GM20000 (cell line): Measurements from ENCODE around the gene SMARCD1.

Experiments
- DNase-seq: peaks from one replicate; pipeline ENCODE4 v3.0.0; 2012; ENCODE audit warnings: low spot score
- TF ChIP-seq, protein P1 (sequence below): IDR thresholded peaks from 2 replicates; pipeline ENCODE4 v1.5.1; 2012; ENCODE audit warnings: mild to moderate bottlenecking, control low read depth; ENCODE audit errors: extremely low read depth, missing control alignments

The SMARCD1 gene

DNA sequence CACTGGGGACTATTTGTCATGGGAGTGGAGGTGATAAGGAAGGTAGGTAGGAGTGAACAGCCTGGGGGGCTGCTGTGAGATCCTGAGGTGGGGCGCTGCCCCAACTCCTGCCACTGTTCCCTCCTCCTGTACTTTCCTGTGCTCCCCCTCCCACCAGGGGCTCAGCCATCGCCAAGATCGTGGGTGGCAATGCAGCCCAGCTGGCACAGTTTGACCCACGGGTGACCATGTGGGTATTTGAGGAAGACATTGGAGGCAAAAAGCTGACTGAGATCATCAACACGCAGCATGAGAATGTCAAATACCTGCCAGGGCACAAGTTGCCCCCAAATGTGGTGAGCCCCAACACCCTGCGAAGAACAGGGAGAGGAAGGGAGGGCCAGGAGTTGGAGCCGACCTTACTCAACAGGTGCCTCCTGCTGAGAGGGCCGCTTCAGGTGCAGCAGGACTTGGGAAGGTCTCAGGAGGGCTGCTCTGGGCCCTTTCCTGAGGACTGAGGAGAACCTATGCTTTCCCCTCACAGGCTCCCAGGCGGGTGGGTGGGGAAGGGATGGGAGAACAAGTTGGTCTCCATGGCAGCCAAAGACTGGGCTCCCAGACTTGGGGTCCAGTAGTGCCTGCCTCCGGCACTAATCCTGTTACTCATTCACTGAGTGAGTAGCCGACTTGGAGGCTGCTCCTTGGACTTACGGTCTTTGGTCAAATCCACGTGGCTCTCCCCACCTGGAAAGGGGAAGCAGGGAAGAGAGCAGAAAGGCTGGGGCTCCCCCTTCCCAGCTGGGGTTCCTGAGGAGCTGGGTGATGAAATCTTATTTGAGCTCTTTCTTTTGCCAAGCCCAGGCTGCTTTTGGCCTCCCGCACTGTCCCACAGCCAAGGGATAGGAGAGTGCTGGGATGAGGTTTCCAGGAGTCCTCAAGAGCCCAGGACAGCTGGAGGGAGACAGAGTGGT lies 19.6 kb downstream of the SMARCD1 start:
- DNase-seq = no peak
- TF ChIP-seq, protein P1, sequence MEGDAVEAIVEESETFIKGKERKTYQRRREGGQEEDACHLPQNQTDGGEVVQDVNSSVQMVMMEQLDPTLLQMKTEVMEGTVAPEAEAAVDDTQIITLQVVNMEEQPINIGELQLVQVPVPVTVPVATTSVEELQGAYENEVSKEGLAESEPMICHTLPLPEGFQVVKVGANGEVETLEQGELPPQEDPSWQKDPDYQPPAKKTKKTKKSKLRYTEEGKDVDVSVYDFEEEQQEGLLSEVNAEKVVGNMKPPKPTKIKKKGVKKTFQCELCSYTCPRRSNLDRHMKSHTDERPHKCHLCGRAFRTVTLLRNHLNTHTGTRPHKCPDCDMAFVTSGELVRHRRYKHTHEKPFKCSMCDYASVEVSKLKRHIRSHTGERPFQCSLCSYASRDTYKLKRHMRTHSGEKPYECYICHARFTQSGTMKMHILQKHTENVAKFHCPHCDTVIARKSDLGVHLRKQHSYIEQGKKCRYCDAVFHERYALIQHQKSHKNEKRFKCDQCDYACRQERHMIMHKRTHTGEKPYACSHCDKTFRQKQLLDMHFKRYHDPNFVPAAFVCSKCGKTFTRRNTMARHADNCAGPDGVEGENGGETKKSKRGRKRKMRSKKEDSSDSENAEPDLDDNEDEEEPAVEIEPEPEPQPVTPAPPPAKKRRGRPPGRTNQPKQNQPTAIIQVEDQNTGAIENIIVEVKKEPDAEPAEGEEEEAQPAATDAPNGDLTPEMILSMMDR = no peak

GRCh38 chr12:50105913-50106450 lies 20.8 kb downstream of the SMARCD1 start:
- DNase-seq = no peak
- TF ChIP-seq, protein P1 = no peak

DNA sequence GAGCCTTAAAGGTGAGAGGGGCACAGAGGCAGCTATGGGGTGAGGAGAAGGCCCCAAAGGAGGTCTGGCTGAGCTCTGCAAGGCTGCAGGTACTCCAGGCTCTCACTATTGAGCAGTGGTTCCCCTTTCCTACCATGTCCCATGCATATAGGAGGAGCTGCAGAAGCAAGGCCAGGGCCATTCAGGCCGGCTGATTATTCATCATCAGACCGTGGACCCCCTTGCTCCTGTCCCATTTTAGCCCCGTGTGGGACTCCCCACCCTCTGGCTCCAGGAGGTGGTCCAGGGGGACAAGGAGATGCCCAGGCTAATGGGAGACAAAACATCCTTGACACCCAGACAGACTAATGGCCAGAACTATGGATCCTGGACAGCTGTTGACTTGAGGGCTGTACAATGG lies 21.8 kb downstream of the SMARCD1 start:
- TF ChIP-seq, protein P1 = no peak
- no peak for DNase-seq

- DNase-seq = no peak
These were observed 22.5 kb downstream of the SMARCD1 start for GRCh38 chr12:50107416-50108268.

GRCh38 chr12:50109319-50109718 lies 24.2 kb downstream of the SMARCD1 start:
- TF ChIP-seq, protein P1 = no peak
- DNase-seq = no peak

More at GRCh38 chr12:50107416-50108268, 22.5 kb downstream of the SMARCD1 start:
- TF ChIP-seq, protein P1 = no peak

- TF ChIP-seq, protein P1 = no peak
- peak; percentile 69 for DNase-seq
These were observed 25.1 kb downstream of the SMARCD1 start for GRCh38 chr12:50110127-50110761.
